Measurements from ENCODE around the gene SLC39A11.
"Not testable (repeated sequence)": the region's sequence is repeated elsewhere in the genome, so short reads cannot be mapped to it uniquely, and the experiment has no call there.

The SLC39A11 gene

GRCh38 chr17:73105431-73105830 lies 12.9 kb upstream of the SLC39A11 start:
- no peak for DNase-seq

- no peak for DNase-seq
Observed at GRCh38 chr17:73104450-73104849, 12.0 kb upstream of the SLC39A11 start.

GRCh38 chr17:73103641-73104335 lies 11.3 kb upstream of the SLC39A11 start:
- no peak for DNase-seq

- DNase-seq, result no peak
Observed at GRCh38 chr17:73101031-73101430, 8.5 kb upstream of the SLC39A11 start.

- DNase-seq, result no peak
Observed at GRCh38 chr17:73100363-73100762, 7.9 kb upstream of the SLC39A11 start.

- DNase-seq, result no peak
Observed at GRCh38 chr17:73099511-73099910, 7.0 kb upstream of the SLC39A11 start.

GRCh38 chr17:73098919-73099318 lies 6.4 kb upstream of the SLC39A11 start:
- DNase-seq, result no peak

- DNase-seq, result not testable (repeated sequence)
Observed at GRCh38 chr17:73097973-73098765, 5.7 kb upstream of the SLC39A11 start.

- no peak for DNase-seq
Observed at GRCh38 chr17:73096866-73097265, 4.4 kb upstream of the SLC39A11 start.

GRCh38 chr17:73096211-73096610 lies 3.7 kb upstream of the SLC39A11 start:
- DNase-seq, result no peak

GRCh38 chr17:73093286-73093685 lies 798 bp upstream of the SLC39A11 start:
- DNase-seq, result no peak

GRCh38 chr17:73091770-73092522 lies 542 bp downstream of the SLC39A11 start:
- DNase-seq, result no peak

GRCh38 chr17:73091410-73091769 lies 1.1 kb downstream of the SLC39A11 start:
- DNase-seq, result no peak

- no peak for DNase-seq
Observed at GRCh38 chr17:73090396-73091202, 1.9 kb downstream of the SLC39A11 start.

GRCh38 chr17:73089322-73090317 lies 2.9 kb downstream of the SLC39A11 start:
- DNase-seq, result no peak

GRCh38 chr17:73088561-73088960 lies 3.9 kb downstream of the SLC39A11 start:
- DNase-seq, result no peak

- DNase-seq, result no peak
Observed at GRCh38 chr17:73083432-73083831, 9.1 kb downstream of the SLC39A11 start.

- DNase-seq, result no peak
Observed at GRCh38 chr17:73074566-73074965, 17.9 kb downstream of the SLC39A11 start.

- no peak for DNase-seq
Observed at GRCh38 chr17:73072219-73072962, 20.1 kb downstream of the SLC39A11 start.

- DNase-seq, result no peak
Observed at GRCh38 chr17:73071066-73071999, 21.2 kb downstream of the SLC39A11 start.

Data from NCI-H748 treated with DMSO at 0.1 percent for 48 hours (cell line).